Neural progenitor cell (in vitro differentiated cells): ENCODE results near the gene POU2F2. TPM values are rescaled to one million over a fixed set of nuclear protein-coding genes. Genes with fewer than 3 reads are reported as not detected.

Experiments used
- DNase-seq: peaks from one replicate; pipeline ENCODE4 v3.0.0-alpha.2; 2016; ENCODE audit warnings: low spot score
- H2AFZ ChIP-seq: fragments of 200-600 bp; sonication (generic); replicated peaks from 2 replicates; pipeline ENCODE4 v1.6.1; 2016; ENCODE audit warnings: antibody characterized with exemption
- H3F3A ChIP-seq: fragments of 200-600 bp; sonication (generic); 2 replicates; pipeline ENCODE4 v1.6.1; 2016; ENCODE audit warnings: antibody characterized with exemption, low read depth
- H3K27ac ChIP-seq: fragments of 200-600 bp; sonication (generic); 2 replicates; pipeline ENCODE4 v1.5.1; 2016; ENCODE audit warnings: mild to moderate bottlenecking
- H3K27me3 ChIP-seq: fragments of 200-600 bp; sonication (generic); 2 replicates; pipeline ENCODE4 v1.6.1; 2016; ENCODE audit warnings: mild to moderate bottlenecking, moderate library complexity
- H3K36me3 ChIP-seq: fragments of 200-600 bp; sonication (generic); 2 replicates; pipeline ENCODE4 v1.5.1; 2016
- H3K4me1 ChIP-seq: fragments of 200-600 bp; sonication (generic); 2 replicates; pipeline ENCODE4 v1.6.1; 2016; ENCODE audit warnings: mixed run types
- H3K4me2 ChIP-seq: fragments of 200-600 bp; sonication (generic); 2 replicates; pipeline ENCODE4 v1.6.1; 2016
- H3K4me3 ChIP-seq: fragments of 200-600 bp; sonication (generic); 2 replicates; pipeline ENCODE4 v1.5.1; 2016
- H3K79me2 ChIP-seq: fragments of 200-600 bp; sonication (generic); 2 replicates; pipeline ENCODE4 v1.6.1; 2016; ENCODE audit warnings: low read depth
- H3K9ac ChIP-seq: fragments of 200-600 bp; sonication (generic); 2 replicates; pipeline ENCODE4 v1.6.1; 2016
- H3K9me3 ChIP-seq: fragments of 200-600 bp; sonication (generic); 2 replicates; pipeline ENCODE4 v1.5.1; 2016; ENCODE audit warnings: low read depth
- H4K20me1 ChIP-seq: fragments of 200-600 bp; sonication (generic); 2 replicates; pipeline ENCODE4 v1.6.1; 2016; ENCODE audit warnings: low read depth
- H3K27ac Mint-ChIP-seq: 3 replicates; pipeline ENCODE4 v1.8.0; 2021; ENCODE audit warnings: mixed read lengths
- H3K27me3 Mint-ChIP-seq: 2 replicates; pipeline ENCODE4 v1.8.0; 2022; ENCODE audit warnings: low read depth, mild to moderate bottlenecking, inconsistent platforms, moderate library complexity, mixed read lengths; ENCODE audit not compliant: insufficient read depth
- H3K36me3 Mint-ChIP-seq: 3 replicates; pipeline ENCODE4 v1.8.0; 2021; ENCODE audit warnings: mixed read lengths
- H3K4me1 Mint-ChIP-seq: 3 replicates; pipeline ENCODE4 v1.8.0; 2021; ENCODE audit warnings: mixed read lengths
- H3K4me3 Mint-ChIP-seq: 3 replicates; pipeline ENCODE4 v1.8.0; 2021; ENCODE audit warnings: mild to moderate bottlenecking, moderate library complexity, mixed read lengths
- H3K9me3 Mint-ChIP-seq: 3 replicates; pipeline ENCODE4 v1.8.0; 2020; ENCODE audit warnings: mixed read lengths
- CTCF ChIP-seq: fragments of 200-600 bp; sonication (generic); IDR thresholded peaks from 2 replicates; pipeline ENCODE4 v1.5.1; 2017; ENCODE audit warnings: antibody characterized with exemption, mild to moderate bottlenecking
- EZH2 ChIP-seq: fragments of 200-600 bp; sonication (generic); IDR thresholded peaks from 2 replicates; pipeline ENCODE4 v1.6.1; 2017; ENCODE audit warnings: antibody characterized with exemption, mild to moderate bottlenecking, moderate library complexity
- EZH2phosphoT487 ChIP-seq: fragments of 200-600 bp; sonication (generic); IDR thresholded peaks from 2 replicates; pipeline ENCODE4 v1.6.1; 2017; ENCODE audit warnings: antibody characterized with exemption
- total RNA-seq: library from RNA; depleted of rRNA; stranded (reverse); fragments of >200 nt; gene quantifications from 2 replicates; pipeline ENCODE4 v1.2.3, GENCODE V29; 2015; ENCODE audit warnings: low replicate concordance

Gene POU2F2
- total RNA-seq, 1 donor from 2014 or later = 0.69 TPM

GRCh38 chr19:42078538-42079275, 53.5 kb downstream of the POU2F2 start:
- H3K9ac ChIP-seq = no peak overlapping the region
- TF ChIP-seq EZH2 = no peak
- H3K4me2 ChIP-seq = no peak overlapping the region
- H4K20me1 ChIP-seq = peaks cover 65% of the 10 kb centered on the region
- Mint-ChIP-seq H3K27me3 (no peaks in the 10 kb centered on the region), H3K4me1 (peaks cover 35% of the 10 kb centered on the region), H3K9me3 (no peaks in the 10 kb centered on the region), H3K27ac (no peak overlapping the region), H3K4me3 (peak overlapping the region; percentile 93), H3K36me3 (peaks cover 26% of the 10 kb centered on the region)
- H3K4me3 ChIP-seq = no peak overlapping the region
- no peaks in the 10 kb centered on the region for H3K36me3 ChIP-seq
- H3K79me2 ChIP-seq = peaks cover 65% of the 10 kb centered on the region
- H3K27ac ChIP-seq = no peak overlapping the region
- H3K4me1 ChIP-seq = peaks cover 11% of the 10 kb centered on the region
- H3K27me3 ChIP-seq = no peaks in the 10 kb centered on the region
- H2AFZ ChIP-seq = no peak overlapping the region
- no peak for DNase-seq
- peaks cover 12% of the 10 kb centered on the region for H3F3A ChIP-seq
- H3K9me3 ChIP-seq = no peaks in the 10 kb centered on the region

- H3K4me1 Mint-ChIP-seq = peaks cover 35% of the 10 kb centered on the region
- Histone ChIP-seq H3K4me3 (no peak overlapping the region), H3K36me3 (no peaks in the 10 kb centered on the region), H2AFZ (no peak overlapping the region), H3F3A (peaks cover 11% of the 10 kb centered on the region), H3K27me3 (no peaks in the 10 kb centered on the region), H3K79me2 (peaks cover 65% of the 10 kb centered on the region), H4K20me1 (peaks cover 65% of the 10 kb centered on the region), H3K9me3 (no peaks in the 10 kb centered on the region), H3K27ac (no peak overlapping the region), H3K9ac (no peak overlapping the region), H3K4me2 (peak overlapping the region; percentile 96), H3K4me1 (peaks cover 11% of the 10 kb centered on the region)
- no peak overlapping the region for H3K27ac Mint-ChIP-seq
- DNase-seq = no peak
- H3K4me3 Mint-ChIP-seq = peak overlapping the region; percentile 93
- H3K9me3 Mint-ChIP-seq = no peaks in the 10 kb centered on the region
- peaks cover 25% of the 10 kb centered on the region for H3K36me3 Mint-ChIP-seq
- H3K27me3 Mint-ChIP-seq = no peaks in the 10 kb centered on the region
- TF ChIP-seq EZH2phosphoT487 (no peak), EZH2 (no peak), CTCF (no peak)
Observed at GRCh38 chr19:42078058-42078457, 54.2 kb downstream of the POU2F2 start.

GRCh38 chr19:42076380-42076944, 55.8 kb downstream of the POU2F2 start:
- Histone ChIP-seq H3K9ac (peak overlapping the region; percentile 79), H3K79me2 (peaks cover 55% of the 10 kb centered on the region), H3K4me1 (peaks cover 11% of the 10 kb centered on the region), H3K9me3 (no peaks in the 10 kb centered on the region), H3K27ac (peak overlapping the region; percentile 78), H3K36me3 (no peaks in the 10 kb centered on the region), H3K27me3 (no peaks in the 10 kb centered on the region), H2AFZ (no peak overlapping the region), H3K4me2 (peak overlapping the region; percentile 96), H3F3A (peaks cover 9% of the 10 kb centered on the region), H3K4me3 (peak overlapping the region; percentile 76), H4K20me1 (peaks cover 50% of the 10 kb centered on the region)
- TF ChIP-seq EZH2 (no peak), EZH2phosphoT487 (no peak), CTCF (no peak)
- H3K27ac Mint-ChIP-seq = peak overlapping the region; percentile 29
- peaks cover 37% of the 10 kb centered on the region for H3K4me1 Mint-ChIP-seq
- peaks cover 20% of the 10 kb centered on the region for H3K36me3 Mint-ChIP-seq
- H3K27me3 Mint-ChIP-seq = peaks cover 3% of the 10 kb centered on the region
- DNase-seq = no peak
- peak overlapping the region; percentile 93 for H3K4me3 Mint-ChIP-seq
- no peaks in the 10 kb centered on the region for H3K9me3 Mint-ChIP-seq
